IMR-90 (cell line): ENCODE data around the gene SIT1. TPM values are rescaled to one million over a fixed set of nuclear protein-coding genes. Genes with fewer than 3 reads are reported as not detected.

ENCODE experiments used
- ATAC-seq: fragments of 200-7000 bp; cut with Tn5 transposase; 2 replicates; pipeline ENCODE4 v1.9.1; 2020; ENCODE audit warnings: low read depth, mild to moderate bottlenecking, moderate library complexity
- BruUV-seq: library from RNA; stranded (reverse); fragments of 400-500 nt; replicated peaks from 2 replicates; lab custom pipeline; 2021; lab: Mats Ljungman, UMichigan
- CTCF ChIA-PET: fragments of 300-600 bp; formaldehyde crosslinking; extraction: SDS; loops from one replicate; lab custom pipeline; 2021; ENCODE audit warnings: antibody characterized with exemption; lab: Yijun Ruan, JAX
- POLR2A ChIA-PET: fragments of 300-600 bp; sonication (Branson Sonifier 250); formaldehyde crosslinking; loops from one replicate; lab custom pipeline; 2022; ENCODE audit warnings: antibody characterized with exemption; ENCODE audit not compliant: unreplicated experiment; lab: Charles Lee
- DNase-seq: peaks from one replicate; pipeline ENCODE4 v3.0.0; 2013
- H2AFZ ChIP-seq: replicated peaks from 2 replicates; pipeline ENCODE3; 2013; ENCODE audit warnings: low read length, mild to moderate bottlenecking; ENCODE audit not compliant: poor library complexity
- H2AK5ac ChIP-seq: 2 replicates; pipeline ENCODE4 v1.6.1; 2013; ENCODE audit warnings: low read depth, low read length, inconsistent platforms
- H2AK9ac ChIP-seq: replicated peaks from 2 replicates; pipeline ENCODE3; 2013; ENCODE audit warnings: mild to moderate bottlenecking, low read depth, low read length, moderate library complexity; ENCODE audit not compliant: poor library complexity
- H2BK120ac ChIP-seq: 2 replicates; pipeline ENCODE4 v1.6.1; 2013; ENCODE audit warnings: low read depth, low read length, inconsistent platforms
- H2BK15ac ChIP-seq: 3 replicates; pipeline ENCODE4 v1.6.1; 2013; ENCODE audit warnings: low read depth, low read length, inconsistent platforms
- H2BK20ac ChIP-seq: 2 replicates; pipeline ENCODE4 v1.6.1; 2013; ENCODE audit warnings: low read depth, mild to moderate bottlenecking, inconsistent platforms, low read length, moderate library complexity
- H2BK5ac ChIP-seq: 2 replicates; pipeline ENCODE4 v1.6.1; 2013; ENCODE audit warnings: mild to moderate bottlenecking, low read depth, low read length, inconsistent platforms; ENCODE audit not compliant: poor library complexity, severe bottlenecking
- H3K14ac ChIP-seq: replicated peaks from 2 replicates; pipeline ENCODE4 v1.6.1; 2013; ENCODE audit warnings: low read depth, low read length, inconsistent platforms
- H3K18ac ChIP-seq: 2 replicates; pipeline ENCODE4 v1.6.1; 2013; ENCODE audit warnings: low read depth, low read length, control low read depth
- H3K23ac ChIP-seq: 2 replicates; pipeline ENCODE4 v1.6.1; 2013; ENCODE audit warnings: low read depth, low read length, inconsistent platforms
- H3K27ac ChIP-seq: 2 replicates; pipeline ENCODE4 v1.5.1; 2013; ENCODE audit warnings: mild to moderate bottlenecking, control low read depth, low read length; ENCODE audit not compliant: insufficient read depth
- H3K27me3 ChIP-seq: 2 replicates; pipeline ENCODE4 v1.6.1; 2013; ENCODE audit warnings: low read length; ENCODE audit not compliant: control insufficient read depth, insufficient read depth
- H3K36me3 ChIP-seq: 2 replicates; pipeline ENCODE4 v1.6.1; 2013; ENCODE audit warnings: low read length, mixed read lengths; ENCODE audit not compliant: control insufficient read depth, insufficient read depth
- H3K4ac ChIP-seq: 2 replicates; pipeline ENCODE4 v1.6.1; 2013; ENCODE audit warnings: low read depth, low read length, inconsistent platforms
- H3K4me1 ChIP-seq: 2 replicates; pipeline ENCODE4 v1.6.1; 2013; ENCODE audit warnings: low read length, mixed read lengths; ENCODE audit not compliant: control insufficient read depth, insufficient read depth
- H3K4me2 ChIP-seq: 2 replicates; pipeline ENCODE4 v1.6.1; 2013; ENCODE audit warnings: low read depth, mild to moderate bottlenecking, control low read depth, low read length, moderate library complexity
- H3K4me3 ChIP-seq: 2 replicates; pipeline ENCODE4 v1.5.1; 2013; ENCODE audit warnings: low read depth, mild to moderate bottlenecking, control low read depth, low read length, moderate library complexity; ENCODE audit not compliant: insufficient read depth
- H3K56ac ChIP-seq: 2 replicates; pipeline ENCODE4 v1.6.1; 2013; ENCODE audit warnings: low read length, inconsistent platforms; ENCODE audit not compliant: insufficient read depth; ENCODE audit errors: extremely low read depth
- H3K79me1 ChIP-seq, 2 experiments: 2 replicates each; pipeline ENCODE4 v1.6.1; 2013; ENCODE audit warnings: low read length in 2 of 2, inconsistent platforms in 1 of 2, low read depth in 1 of 2
- H3K9ac ChIP-seq: 2 replicates; pipeline ENCODE4 v1.6.1; 2013; ENCODE audit warnings: low read depth, low read length, control low read depth
- H3K9me1 ChIP-seq: 2 replicates; pipeline ENCODE4 v1.6.1; 2013; ENCODE audit warnings: low read length, inconsistent platforms; ENCODE audit not compliant: insufficient read depth
- H3K9me3 ChIP-seq: 2 replicates; pipeline ENCODE4 v1.6.1; 2013; ENCODE audit warnings: low read length; ENCODE audit not compliant: control insufficient read depth, insufficient read depth
- H4K20me1 ChIP-seq: 2 replicates; pipeline ENCODE4 v1.6.1; 2013; ENCODE audit warnings: low read length, inconsistent platforms; ENCODE audit not compliant: insufficient read depth
- H4K5ac ChIP-seq: 2 replicates; pipeline ENCODE4 v1.6.1; 2013; ENCODE audit warnings: mild to moderate bottlenecking, low read depth, low read length, control low read depth
- H4K8ac ChIP-seq, 2 experiments: 2 replicates each; pipeline ENCODE4 v1.6.1; 2013; ENCODE audit warnings: low read depth in 2 of 2, low read length in 2 of 2, control low read depth in 1 of 2, inconsistent platforms in 1 of 2
- H4K91ac ChIP-seq: 2 replicates; pipeline ENCODE4 v1.6.1; 2013; ENCODE audit warnings: low read depth, low read length, inconsistent platforms; ENCODE audit not compliant: insufficient read depth
- CTCF ChIP-seq: conservative IDR thresholded peaks from 2 replicates; pipeline ENCODE4 v1.5.1; 2012; ENCODE audit warnings: mild to moderate bottlenecking, low read depth, low read length, improper control_type of control experiment
- RFX5 ChIP-seq: IDR thresholded peaks from 2 replicates; pipeline ENCODE4 v1.8.0; 2012; ENCODE audit warnings: low read depth, mild to moderate bottlenecking, low read length, moderate library complexity
- WGBS, 2 experiments: methylation state at CpG; one replicate each; pipeline versions ENCODE4 v1.1.5 to v1.1.7; 2013; ENCODE audit warnings: missing lambda C conversion rate in 2 of 2; ENCODE audit not compliant: insufficient read length in 1 of 2; ENCODE audit errors: extremely low coverage in 2 of 2; 5-methylcytosine and 5-hydroxymethylcytosine counted together
- dilution Hi-C: fragments of 300-500 bp; cut with HindIII; formaldehyde crosslinking; loops from one replicate; pipeline ENCODE4 v1.14.3; 2018; ENCODE audit warnings: low sequenced_read_pairs; ENCODE audit not compliant: unreplicated experiment
- in situ Hi-C: fragments of 300-500 bp; cut with MboI; formaldehyde crosslinking; loops from 3 replicates; pipeline ENCODE4 v1.14.3; 2019; ENCODE audit warnings: low sequenced_read_pairs, inconsistent platforms, mixed read lengths
- intact Hi-C: fragments of 100-400 bp; cut with micrococcal nuclease; formaldehyde crosslinking; loops from 2 replicates; pipeline ENCODE4 v1.10.0; 2022
- polyA plus RNA-seq, 3 experiments: library from polyadenylated mRNA; depleted of rRNA; stranded (reverse); fragments of >200 nt; gene quantifications; 2 replicates each; pipeline ENCODE4 v1.2.3, GENCODE V29; 2012; ENCODE audit warnings: low replicate concordance in 1 of 3
- total RNA-seq: library from RNA; depleted of rRNA; stranded (reverse); fragments of >200 nt; gene quantifications from 2 replicates; pipeline ENCODE4 v1.2.3, GENCODE V29; 2012

SIT1 gene
- total and polyA plus RNA-seq, 2 of the 4 experiments (the other 2 are of a cell fraction): not detected

DNA sequence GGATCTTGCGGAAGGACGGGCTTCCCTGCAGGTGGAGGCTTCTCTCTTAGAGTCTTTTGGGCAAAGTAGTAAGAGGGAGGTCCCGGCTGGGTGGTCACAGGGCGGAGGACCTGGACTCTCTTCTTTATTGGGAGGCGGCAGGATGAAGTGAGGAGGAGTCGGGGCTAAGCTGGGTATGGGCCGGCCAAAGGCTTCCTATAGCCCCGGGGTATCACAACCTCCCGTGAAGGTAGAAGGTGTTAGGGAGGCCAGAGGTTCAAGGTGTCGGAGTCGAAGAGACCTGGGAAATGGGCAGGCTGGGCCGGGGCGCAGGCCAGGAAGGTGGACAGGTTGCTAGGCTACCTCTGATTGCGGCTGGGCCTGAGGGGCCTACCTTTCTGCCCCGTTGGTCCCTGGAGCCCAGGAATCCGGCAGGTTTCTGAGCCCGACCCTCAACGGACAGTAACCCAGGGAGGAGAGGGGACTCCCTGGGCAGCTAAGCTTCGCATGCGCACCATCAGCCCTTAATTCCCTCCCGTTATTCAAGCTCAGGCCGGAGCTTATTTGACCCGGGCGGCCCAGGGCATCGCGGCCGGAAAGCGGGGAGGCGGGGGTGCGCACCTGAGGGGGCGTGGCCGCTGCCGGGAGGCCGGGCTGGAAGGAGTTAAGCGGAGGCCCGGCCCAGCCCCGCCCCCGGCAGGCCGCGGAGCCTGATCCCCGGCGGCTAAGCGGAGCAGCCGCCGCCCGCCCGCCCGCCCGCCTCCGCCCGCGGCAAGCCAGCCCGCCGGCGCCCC, 46.0 kb downstream of the SIT1 start, which contains the start of gene TESK1:
Gene TESK1 (plus strand): TSS at position 685 of the 773 bp plus-strand sequence. CDS start 358 bp downstream, outside the sequence.
- peak within 1 kb of the TSS; percentile 69 for H3K27ac ChIP-seq
- H3K79me1 ChIP-seq: peaks cover 9 to 28% of the 10 kb centered on the region in 2 experiments; a peak in 3 of 4 replicates
- peak; percentile 34 for DNase-seq
- ChIA-PET CTCF (interaction anchor here (1.6 kb wide), 1 partner anchor 11 kb away, joined by 4 read pairs; no protein-coding TSS in a partner anchor), POLR2A (no interaction called here)
- in situ Hi-C loops: no loop called here
- TF ChIP-seq CTCF (no peak), RFX5 (no peak)
- peak within 1 kb of the TSS; percentile 35 for H4K5ac ChIP-seq
- H3K9ac ChIP-seq: peak within 1 kb of the TSS; percentile 85
- intact Hi-C loops: loop anchor here (1.0 to 10.0 kb wide), 5 partner anchors 53 to 487 kb away; partner anchors contain the start of genes ATOSB, CCDC107, RMRP and TPM2
- peak within 1 kb of the TSS; percentile 92 for H3K4me2 ChIP-seq
- BruUV-seq: no TSS peak
- H2AK5ac ChIP-seq: peak within 1 kb of the TSS; percentile 28
- peak within 1 kb of the TSS; percentile 11 to 90; a peak in 3 of 4 replicates for H4K8ac ChIP-seq
- H2BK15ac ChIP-seq: peak within 1 kb of the TSS; percentile 64; the same call in 1 of the 3 replicates
- ATAC-seq: peak; percentile 50
- H2BK120ac ChIP-seq: peak within 1 kb of the TSS; percentile 4
- peak within 1 kb of the TSS; percentile 61 for H3K4ac ChIP-seq
- H2BK5ac ChIP-seq: peak within 1 kb of the TSS; percentile 80
- dilution Hi-C loops: no loop called here
- no peaks in the 10 kb centered on the region for H3K9me3 ChIP-seq
- no peaks in the 10 kb centered on the region for H3K27me3 ChIP-seq
- no peak within 1 kb of the TSS for H2BK20ac ChIP-seq
- H3K4me3 ChIP-seq: peak within 1 kb of the TSS; percentile 72
- H3K18ac ChIP-seq: peak within 1 kb of the TSS; percentile 35; the same call in 1 of the 2 replicates
- H2AK9ac ChIP-seq: peak within 1 kb of the TSS; percentile 94
- H3K23ac ChIP-seq: peak within 1 kb of the TSS; percentile 76; the same call in 1 of the 2 replicates
- no peak within 1 kb of the TSS; the same call in 1 of the 2 replicates for H4K91ac ChIP-seq
- H3K9me1 ChIP-seq: peaks cover 6% of the 10 kb centered on the region; the same call in 1 of the 2 replicates
- peak within 1 kb of the TSS; percentile 97 for H2AFZ ChIP-seq
- WGBS, 2 experiments: 2% methylated on average over 17 of the region's 55 CpGs; no CpG with 5 or more reads in 1 of the 2 experiments
- peaks cover 22% of the 10 kb centered on the region; the same call in 1 of the 2 replicates for H3K36me3 ChIP-seq
- H4K20me1 ChIP-seq: peaks cover 8% of the 10 kb centered on the region; the same call in 1 of the 2 replicates
- peak within 1 kb of the TSS; percentile 70; the same call in 1 of the 2 replicates for H3K14ac ChIP-seq
- no peak within 1 kb of the TSS; the same call in 1 of the 2 replicates for H3K56ac ChIP-seq
- peaks cover 5% of the 10 kb centered on the region for H3K4me1 ChIP-seq
